ENCODE results near the gene KDELR3. TPM values are rescaled to one million over a fixed set of nuclear protein-coding genes. Genes with fewer than 3 reads are reported as not detected.

KDELR3 gene
- polyA plus RNA-seq, 1 of the 3 experiments (the other 2 are of a cell fraction), result 17.1 TPM

DNA sequence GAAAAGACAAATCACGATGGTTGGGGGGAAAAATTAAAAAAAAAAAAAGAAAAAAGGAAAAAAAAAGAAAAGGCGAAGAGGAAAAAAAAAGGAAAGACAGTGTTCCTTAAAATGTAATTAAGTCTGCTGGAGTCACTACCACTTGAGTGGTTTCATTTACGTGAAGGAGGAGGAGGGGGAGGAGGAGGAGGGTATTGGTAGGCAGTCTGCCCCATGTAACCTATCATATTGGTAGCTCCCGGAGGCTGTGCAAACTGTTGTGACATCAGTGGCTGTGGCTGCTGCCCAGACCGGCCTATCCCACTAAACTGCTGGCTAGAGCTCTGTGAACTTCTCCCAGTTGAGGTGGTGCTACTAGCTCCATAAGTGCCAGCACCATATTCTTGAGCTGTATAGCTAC lies 17.9 kb downstream of the KDELR3 start:
- DNase-seq, result no peak
- Histone ChIP-seq H3K27ac (ENCODE audit: low read depth in 2 of 2, low read length in 1 of 2) (no peak overlapping the region), H3K9me3 (no peaks in the 10 kb centered on the region), H3K9me2 (no peaks in the 10 kb centered on the region), H4K20me1 (ENCODE audit: insufficient read depth) (0 out of 2 replicates have a peak, but pooled peaks cover 2% of the 10 kb centered on the region), H3K9ac (no peak overlapping the region), H2AFZ (ENCODE audit: low read depth) (no peak overlapping the region), H3F3A (replicated peaks; ENCODE audit: insufficient read depth) (peaks cover 14% of the 10 kb centered on the region), H3K4me3 (ENCODE audit: low read depth in 2 of 2, low read length in 1 of 2) (no peak overlapping the region), H3K36me3 (replicated peaks in 1 of 2; ENCODE audit: control insufficient read depth in 1 of 2, insufficient read depth in 2 of 2, low read length in 1 of 2) (peaks cover 56 to 85% of the 10 kb centered on the region in 2 experiments), H3K79me2 (ENCODE audit: insufficient read depth) (peaks cover 8% of the 10 kb centered on the region; the same call in 1 of the 2 replicates), H3K4me1 (ENCODE audit: control insufficient read depth in 1 of 2, insufficient read depth in 2 of 2, low read depth in 1 of 2, low read length in 1 of 2) (no peaks in the 10 kb centered on the region), H3K4me2 (no peak overlapping the region), H3K27me3 (ENCODE audit: insufficient read depth) (no peaks in the 10 kb centered on the region)
- no peak for TF ChIP-seq FOXJ3 (CRISPR knock-in tag; IDR thresholded peaks at IDR 0.05)
- TF ChIP-seq, protein P1, sequence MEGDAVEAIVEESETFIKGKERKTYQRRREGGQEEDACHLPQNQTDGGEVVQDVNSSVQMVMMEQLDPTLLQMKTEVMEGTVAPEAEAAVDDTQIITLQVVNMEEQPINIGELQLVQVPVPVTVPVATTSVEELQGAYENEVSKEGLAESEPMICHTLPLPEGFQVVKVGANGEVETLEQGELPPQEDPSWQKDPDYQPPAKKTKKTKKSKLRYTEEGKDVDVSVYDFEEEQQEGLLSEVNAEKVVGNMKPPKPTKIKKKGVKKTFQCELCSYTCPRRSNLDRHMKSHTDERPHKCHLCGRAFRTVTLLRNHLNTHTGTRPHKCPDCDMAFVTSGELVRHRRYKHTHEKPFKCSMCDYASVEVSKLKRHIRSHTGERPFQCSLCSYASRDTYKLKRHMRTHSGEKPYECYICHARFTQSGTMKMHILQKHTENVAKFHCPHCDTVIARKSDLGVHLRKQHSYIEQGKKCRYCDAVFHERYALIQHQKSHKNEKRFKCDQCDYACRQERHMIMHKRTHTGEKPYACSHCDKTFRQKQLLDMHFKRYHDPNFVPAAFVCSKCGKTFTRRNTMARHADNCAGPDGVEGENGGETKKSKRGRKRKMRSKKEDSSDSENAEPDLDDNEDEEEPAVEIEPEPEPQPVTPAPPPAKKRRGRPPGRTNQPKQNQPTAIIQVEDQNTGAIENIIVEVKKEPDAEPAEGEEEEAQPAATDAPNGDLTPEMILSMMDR (IDR thresholded peaks at IDR 0.05), result no peak
- TF ChIP-seq, protein P2, sequence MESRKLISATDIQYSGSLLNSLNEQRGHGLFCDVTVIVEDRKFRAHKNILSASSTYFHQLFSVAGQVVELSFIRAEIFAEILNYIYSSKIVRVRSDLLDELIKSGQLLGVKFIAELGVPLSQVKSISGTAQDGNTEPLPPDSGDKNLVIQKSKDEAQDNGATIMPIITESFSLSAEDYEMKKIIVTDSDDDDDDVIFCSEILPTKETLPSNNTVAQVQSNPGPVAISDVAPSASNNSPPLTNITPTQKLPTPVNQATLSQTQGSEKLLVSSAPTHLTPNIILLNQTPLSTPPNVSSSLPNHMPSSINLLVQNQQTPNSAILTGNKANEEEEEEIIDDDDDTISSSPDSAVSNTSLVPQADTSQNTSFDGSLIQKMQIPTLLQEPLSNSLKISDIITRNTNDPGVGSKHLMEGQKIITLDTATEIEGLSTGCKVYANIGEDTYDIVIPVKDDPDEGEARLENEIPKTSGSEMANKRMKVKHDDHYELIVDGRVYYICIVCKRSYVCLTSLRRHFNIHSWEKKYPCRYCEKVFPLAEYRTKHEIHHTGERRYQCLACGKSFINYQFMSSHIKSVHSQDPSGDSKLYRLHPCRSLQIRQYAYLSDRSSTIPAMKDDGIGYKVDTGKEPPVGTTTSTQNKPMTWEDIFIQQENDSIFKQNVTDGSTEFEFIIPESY (IDR thresholded peaks at IDR 0.05; ENCODE audit: borderline replicate concordance, low read depth), result no peak
- TF ChIP-seq JUND (IDR thresholded peaks at IDR 0.05), result no peak
- TF ChIP-seq TAF1 (IDR thresholded peaks at IDR 0.05; ENCODE audit: borderline replicate concordance, low read depth, low read length), result no peak
- TF ChIP-seq, protein P3, sequence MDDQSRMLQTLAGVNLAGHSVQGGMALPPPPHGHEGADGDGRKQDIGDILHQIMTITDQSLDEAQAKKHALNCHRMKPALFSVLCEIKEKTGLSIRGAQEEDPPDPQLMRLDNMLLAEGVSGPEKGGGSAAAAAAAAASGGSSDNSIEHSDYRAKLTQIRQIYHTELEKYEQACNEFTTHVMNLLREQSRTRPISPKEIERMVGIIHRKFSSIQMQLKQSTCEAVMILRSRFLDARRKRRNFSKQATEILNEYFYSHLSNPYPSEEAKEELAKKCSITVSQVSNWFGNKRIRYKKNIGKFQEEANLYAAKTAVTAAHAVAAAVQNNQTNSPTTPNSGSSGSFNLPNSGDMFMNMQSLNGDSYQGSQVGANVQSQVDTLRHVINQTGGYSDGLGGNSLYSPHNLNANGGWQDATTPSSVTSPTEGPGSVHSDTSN (IDR thresholded peaks at IDR 0.05), result no peak
- TF ChIP-seq GATA2 (CRISPR knock-in tag; IDR thresholded peaks at IDR 0.05), result no peak
- no peak for TF ChIP-seq ELF1 (IDR thresholded peaks at IDR 0.05)
- TF ChIP-seq RAD21 (IDR thresholded peaks at IDR 0.05; ENCODE audit: low read length), result no peak
- TF ChIP-seq FOSL2 (IDR thresholded peaks at IDR 0.05; ENCODE audit: borderline replicate concordance, low read depth), result no peak
- no peak for TF ChIP-seq GABPA (IDR thresholded peaks at IDR 0.05; ENCODE audit: low read depth)
- TF ChIP-seq, protein P4, sequence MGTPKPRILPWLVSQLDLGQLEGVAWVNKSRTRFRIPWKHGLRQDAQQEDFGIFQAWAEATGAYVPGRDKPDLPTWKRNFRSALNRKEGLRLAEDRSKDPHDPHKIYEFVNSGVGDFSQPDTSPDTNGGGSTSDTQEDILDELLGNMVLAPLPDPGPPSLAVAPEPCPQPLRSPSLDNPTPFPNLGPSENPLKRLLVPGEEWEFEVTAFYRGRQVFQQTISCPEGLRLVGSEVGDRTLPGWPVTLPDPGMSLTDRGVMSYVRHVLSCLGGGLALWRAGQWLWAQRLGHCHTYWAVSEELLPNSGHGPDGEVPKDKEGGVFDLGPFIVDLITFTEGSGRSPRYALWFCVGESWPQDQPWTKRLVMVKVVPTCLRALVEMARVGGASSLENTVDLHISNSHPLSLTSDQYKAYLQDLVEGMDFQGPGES (IDR thresholded peaks at IDR 0.05; ENCODE audit: low read depth, low read length), result no peak
- no peak for TF ChIP-seq EP300 (IDR thresholded peaks at IDR 0.05; ENCODE audit: borderline replicate concordance in 1 of 2, low read depth in 1 of 2, low read length in 1 of 2)
- TF ChIP-seq NRF1 (IDR thresholded peaks at IDR 0.05; ENCODE audit: low read depth, low read length), result no peak
- no peak for TF ChIP-seq SMC3 (IDR thresholded peaks at IDR 0.05; ENCODE audit: low read depth, low read length)
- TF ChIP-seq YY1 (IDR thresholded peaks at IDR 0.05; ENCODE audit: low read depth), result no peak
- TF ChIP-seq RFX5 (IDR thresholded peaks at IDR 0.05; ENCODE audit: low read length), result no peak
- no peak for TF ChIP-seq RCOR1 (IDR thresholded peaks at IDR 0.05; ENCODE audit: low read length)
- TF ChIP-seq, protein P5, sequence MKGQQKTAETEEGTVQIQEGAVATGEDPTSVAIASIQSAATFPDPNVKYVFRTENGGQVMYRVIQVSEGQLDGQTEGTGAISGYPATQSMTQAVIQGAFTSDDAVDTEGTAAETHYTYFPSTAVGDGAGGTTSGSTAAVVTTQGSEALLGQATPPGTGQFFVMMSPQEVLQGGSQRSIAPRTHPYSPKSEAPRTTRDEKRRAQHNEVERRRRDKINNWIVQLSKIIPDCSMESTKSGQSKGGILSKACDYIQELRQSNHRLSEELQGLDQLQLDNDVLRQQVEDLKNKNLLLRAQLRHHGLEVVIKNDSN (IDR thresholded peaks at IDR 0.05; ENCODE audit: borderline replicate concordance, low read depth), result no peak
- ChIA-PET CTCF (no interaction called here), POLR2A (no interaction called here)
- 93% methylated on average over 3 of the region's 5 CpGs for WGBS (ENCODE audit: low lambda C conversion rate)
